Peyer's patch (tissue), 4 donors: ENCODE measurements around the gene SASH1.

Experiments used
- POLR2A ChIP-seq, 2 donors: fragments of 450-650 bp; IDR thresholded peaks; one replicate each; pipeline ENCODE4 v1.5.1; 2017; ENCODE audit warnings: antibody characterized with exemption in 2 of 2, mild to moderate bottlenecking in 2 of 2, moderate library complexity in 2 of 2
- TF ChIP-seq, protein P1 (sequence below), 6 experiments: fragments of 450-650 bp in 4 of 6; fragments of 200-600 bp in 2 of 6; sonication (generic) in 1 of 6; IDR thresholded peaks; one replicate each; pipeline ENCODE4 v1.5.1; 2017 to 2019; ENCODE audit warnings: antibody characterized with exemption in 6 of 6, mild to moderate bottlenecking in 3 of 6, moderate library complexity in 1 of 6

DNA sequence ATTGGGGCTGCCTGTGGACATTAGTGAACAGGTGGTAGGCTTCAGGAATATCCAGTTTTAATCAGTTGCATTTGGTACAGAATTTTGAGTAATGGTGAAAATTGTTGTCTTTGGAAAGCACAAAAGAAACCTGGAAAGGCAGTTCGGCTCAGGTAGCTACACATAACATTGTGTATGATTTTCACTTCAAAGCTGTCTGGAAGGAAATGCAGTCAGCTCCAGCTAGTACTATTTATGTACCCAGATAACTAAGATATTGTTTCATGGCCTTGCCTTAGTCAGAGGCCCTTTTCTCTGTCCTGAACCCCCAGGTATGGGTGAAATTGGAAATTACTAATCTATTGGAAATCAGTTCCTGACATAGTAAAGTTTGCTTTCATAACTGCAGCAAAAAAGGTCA is 208.6 kb downstream of the SASH1 start:
- no peak for TF ChIP-seq POLR2A (IDR thresholded peaks at IDR 0.05)
- TF ChIP-seq, protein P1, sequence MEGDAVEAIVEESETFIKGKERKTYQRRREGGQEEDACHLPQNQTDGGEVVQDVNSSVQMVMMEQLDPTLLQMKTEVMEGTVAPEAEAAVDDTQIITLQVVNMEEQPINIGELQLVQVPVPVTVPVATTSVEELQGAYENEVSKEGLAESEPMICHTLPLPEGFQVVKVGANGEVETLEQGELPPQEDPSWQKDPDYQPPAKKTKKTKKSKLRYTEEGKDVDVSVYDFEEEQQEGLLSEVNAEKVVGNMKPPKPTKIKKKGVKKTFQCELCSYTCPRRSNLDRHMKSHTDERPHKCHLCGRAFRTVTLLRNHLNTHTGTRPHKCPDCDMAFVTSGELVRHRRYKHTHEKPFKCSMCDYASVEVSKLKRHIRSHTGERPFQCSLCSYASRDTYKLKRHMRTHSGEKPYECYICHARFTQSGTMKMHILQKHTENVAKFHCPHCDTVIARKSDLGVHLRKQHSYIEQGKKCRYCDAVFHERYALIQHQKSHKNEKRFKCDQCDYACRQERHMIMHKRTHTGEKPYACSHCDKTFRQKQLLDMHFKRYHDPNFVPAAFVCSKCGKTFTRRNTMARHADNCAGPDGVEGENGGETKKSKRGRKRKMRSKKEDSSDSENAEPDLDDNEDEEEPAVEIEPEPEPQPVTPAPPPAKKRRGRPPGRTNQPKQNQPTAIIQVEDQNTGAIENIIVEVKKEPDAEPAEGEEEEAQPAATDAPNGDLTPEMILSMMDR (IDR thresholded peaks at IDR 0.05): no peak
